NOMO-1 treated with DMSO at 0.1 percent for 48 hours (cell line): Measurements from ENCODE around the gene PLXDC1.
A peak's percentile ranks its signal among the peaks of the same experiment; 100 is the strongest.
"Not testable (repeated sequence)": the region's sequence is repeated elsewhere in the genome, so short reads cannot be mapped to it uniquely, and the experiment has no call there.

ENCODE experiments used
- DNase-seq: peaks from one replicate; lab custom pipeline; 2025; ENCODE audit not compliant: unreplicated experiment; lab: John Stamatoyannopoulos, UW

PLXDC1 gene

GRCh38 chr17:39129544-39129943 is 21.9 kb downstream of the PLXDC1 start:
- DNase-seq = not testable (repeated sequence)

GRCh38 chr17:39126436-39126835 is 25.0 kb downstream of the PLXDC1 start:
- DNase-seq = no peak

GRCh38 chr17:39125143-39125875 is 26.1 kb downstream of the PLXDC1 start:
- DNase-seq = no peak

GRCh38 chr17:39123627-39124026 is 27.8 kb downstream of the PLXDC1 start:
- no peak for DNase-seq

GRCh38 chr17:39122991-39123390 is 28.4 kb downstream of the PLXDC1 start:
- DNase-seq = peak; percentile 23

GRCh38 chr17:39121919-39122318 is 29.5 kb downstream of the PLXDC1 start:
- DNase-seq = not testable (repeated sequence)

- DNase-seq = peak; percentile 97
Measured at GRCh38 chr17:39118674-39119419, 32.6 kb downstream of the PLXDC1 start.

- DNase-seq = no peak
Measured at GRCh38 chr17:39116224-39116623, 35.2 kb downstream of the PLXDC1 start.

GRCh38 chr17:39115135-39115534 is 36.3 kb downstream of the PLXDC1 start:
- no peak for DNase-seq

- no peak for DNase-seq
Measured at GRCh38 chr17:39114723-39115122, 36.7 kb downstream of the PLXDC1 start.

GRCh38 chr17:39113871-39114270 is 37.6 kb downstream of the PLXDC1 start:
- DNase-seq = no peak

GRCh38 chr17:39110435-39111136 is 40.9 kb downstream of the PLXDC1 start:
- DNase-seq = no peak

GRCh38 chr17:39108461-39109375 is 42.7 kb downstream of the PLXDC1 start:
- no peak for DNase-seq

- DNase-seq = no peak
Measured at GRCh38 chr17:39107973-39108372, 43.5 kb downstream of the PLXDC1 start.

- DNase-seq = no peak
Measured at GRCh38 chr17:39107155-39107554, 44.3 kb downstream of the PLXDC1 start.

GRCh38 chr17:39105705-39106104 is 45.7 kb downstream of the PLXDC1 start:
- DNase-seq = no peak

- no peak for DNase-seq
Measured at GRCh38 chr17:39104657-39105056, 46.8 kb downstream of the PLXDC1 start.

GRCh38 chr17:39104046-39104445 is 47.4 kb downstream of the PLXDC1 start:
- no peak for DNase-seq

- DNase-seq = no peak
Measured at GRCh38 chr17:39101091-39101490, 50.3 kb downstream of the PLXDC1 start.

- no peak for DNase-seq
Measured at GRCh38 chr17:39100530-39100929, 50.9 kb downstream of the PLXDC1 start.
